Right ventricle myocardium superior (tissue), 1 donor: ENCODE results near the gene KCNJ5. TPM values are rescaled to one million over a fixed set of nuclear protein-coding genes. Genes with fewer than 3 reads are reported as not detected.

ENCODE experiments used
- ATAC-seq: fragments of 200-7000 bp; cut with Tn5 transposase; one replicate; pipeline ENCODE4 v1.9.1; 2020; ENCODE audit warnings: mild to moderate bottlenecking; ENCODE audit not compliant: poor library complexity
- DNase-seq: peaks from one replicate; pipeline ENCODE4 v3.0.0-alpha.2; 2020
- intact Hi-C: fragments of 100-400 bp; cut with DNase I; formaldehyde crosslinking; loops from one replicate; pipeline ENCODE4 v1.11.2; 2022
- total RNA-seq: library from RNA; stranded (reverse); fragmentation: NEBNext Ultra II Directional; extraction: Animal tissue kit (Norgen Biotek cat#: 25700); gene quantifications from one replicate; pipeline ENCODE4 v1.2.1, GENCODE V29; 2021
- donor health status: DM: no; HTN: yes; CAD: no; lungs with severe emphysema.

The KCNJ5 gene
- total RNA-seq, 1 donor from 2014 or later, result 4.4 TPM

- ATAC-seq (no peak), DNase-seq (no peak)
- intact Hi-C loops, result no loop called here
These were observed 23.9 kb upstream of the KCNJ5 start, which contains the start of gene KCNJ1 for GRCh38 chr11:128867277-128867676. KCNJ1 (minus strand) TSS chr11:128867296; CDS start chr11:128840243, 27,053 bp downstream.

- no peak for ATAC-seq
- no peak for DNase-seq
- intact Hi-C loops, result no loop called here
These were observed 22.1 kb upstream of the KCNJ5 start for GRCh38 chr11:128868841-128869671.

GRCh38 chr11:128871168-128871610 lies 20.0 kb upstream of the KCNJ5 start:
- ATAC-seq (no peak), DNase-seq (no peak)
- intact Hi-C loops, result no loop called here

- DNase-seq, result no peak
- ATAC-seq, result no peak
- intact Hi-C loops, result no loop called here
These were observed 19.1 kb upstream of the KCNJ5 start for GRCh38 chr11:128872094-128872493.

GRCh38 chr11:128872594-128872993 lies 18.6 kb upstream of the KCNJ5 start:
- DNase-seq (no peak), ATAC-seq (no peak)
- intact Hi-C loops, result no loop called here

GRCh38 chr11:128874427-128874826 lies 16.7 kb upstream of the KCNJ5 start:
- no peak for DNase-seq
- intact Hi-C loops, result no loop called here
- ATAC-seq, result no peak

GRCh38 chr11:128876133-128876650 lies 15.0 kb upstream of the KCNJ5 start:
- no peak for DNase-seq
- intact Hi-C loops, result no loop called here

GRCh38 chr11:128877726-128878125 lies 13.4 kb upstream of the KCNJ5 start:
- intact Hi-C loops, result no loop called here
- DNase-seq, result no peak
- ATAC-seq, result no peak

More at GRCh38 chr11:128876133-128876650, 15.0 kb upstream of the KCNJ5 start:
- ATAC-seq, result no peak

GRCh38 chr11:128878455-128878854 lies 12.7 kb upstream of the KCNJ5 start:
- ATAC-seq (no peak), DNase-seq (no peak)
- intact Hi-C loops, result no loop called here

GRCh38 chr11:128879817-128880216 lies 11.3 kb upstream of the KCNJ5 start:
- intact Hi-C loops, result no loop called here
- DNase-seq (no peak), ATAC-seq (no peak)

GRCh38 chr11:128881221-128881620 lies 9.9 kb upstream of the KCNJ5 start:
- no peak for DNase-seq
- intact Hi-C loops, result no loop called here
- ATAC-seq, result no peak

GRCh38 chr11:128882451-128882850 lies 8.7 kb upstream of the KCNJ5 start:
- intact Hi-C loops, result no loop called here
- no peak for ATAC-seq
- no peak for DNase-seq

GRCh38 chr11:128884054-128884453 lies 7.1 kb upstream of the KCNJ5 start:
- intact Hi-C loops, result loop anchor here (2.0 kb wide), 1 partner anchor 73 kb away; no protein-coding TSS in a partner anchor
- no peak for DNase-seq
- no peak for ATAC-seq

GRCh38 chr11:128884703-128885338 lies 6.3 kb upstream of the KCNJ5 start:
- intact Hi-C loops, result loop anchor here (2.0 kb wide), 1 partner anchor 72 kb away; no protein-coding TSS in a partner anchor

GRCh38 chr11:128886406-128887124 lies 4.6 kb upstream of the KCNJ5 start:
- intact Hi-C loops, result no loop called here
- ATAC-seq (peak; percentile 26), DNase-seq (peak; percentile 50)

More at GRCh38 chr11:128884703-128885338, 6.3 kb upstream of the KCNJ5 start:
- peak; percentile 92 for ATAC-seq
- peak; percentile 51 for DNase-seq

GRCh38 chr11:128888034-128888985 lies 2.8 kb upstream of the KCNJ5 start:
- intact Hi-C loops, result no loop called here
- no peak for DNase-seq
- no peak for ATAC-seq

- ATAC-seq (no peak), DNase-seq (no peak)
- intact Hi-C loops, result no loop called here
These were observed 1.4 kb upstream of the KCNJ5 start for GRCh38 chr11:128889657-128890213.

- intact Hi-C loops, result no loop called here
- ATAC-seq (no peak), DNase-seq (no peak)
These were observed 977 bp upstream of the KCNJ5 start for GRCh38 chr11:128890216-128890542.
